Lower lobe of right lung (tissue), 2 donors: Measurements from ENCODE around the gene CYP39A1. TPM values are rescaled to one million over a fixed set of nuclear protein-coding genes. Genes with fewer than 3 reads are reported as not detected.

Source experiments
- ATAC-seq, 2 donors: fragments of 200-7000 bp; cut with Tn5 transposase; one replicate each; pipeline ENCODE4 v1.9.1; 2020 to 2022; ENCODE audit warnings: mild to moderate bottlenecking in 2 of 2, moderate library complexity in 2 of 2
- DNase-seq: peaks from one replicate; pipeline ENCODE4 v3.0.0-alpha.2; 2020
- H3K27ac ChIP-seq: fragments of 200-600 bp; one replicate; pipeline ENCODE4 v1.8.0; 2022
- H3K27me3 ChIP-seq: fragments of 200-600 bp; one replicate; pipeline ENCODE4 v1.8.0; 2022; ENCODE audit warnings: low read depth
- H3K36me3 ChIP-seq: fragments of 200-600 bp; one replicate; pipeline ENCODE4 v1.8.0; 2022; ENCODE audit warnings: mild to moderate bottlenecking
- H3K4me1 ChIP-seq: fragments of 200-600 bp; one replicate; pipeline ENCODE4 v1.8.0; 2022
- H3K4me3 ChIP-seq: fragments of 200-600 bp; one replicate; pipeline ENCODE4 v1.8.0; 2022; ENCODE audit warnings: mild to moderate bottlenecking
- H3K9me3 ChIP-seq: fragments of 200-600 bp; one replicate; pipeline ENCODE4 v1.8.0; 2022
- intact Hi-C: fragments of 100-400 bp; cut with DNase I; formaldehyde crosslinking; loops from one replicate; pipeline ENCODE4 v1.11.0; 2022
- total RNA-seq: library from RNA; stranded (reverse); fragmentation: NEBNext Ultra II Directional; extraction: Animal tissue kit (Norgen Biotek cat#: 25700); gene quantifications from one replicate; pipeline ENCODE4 v1.2.1, GENCODE V29; 2021
- TF ChIP-seq, protein P1 (sequence below): fragments of 200-600 bp; IDR thresholded peaks from one replicate; pipeline ENCODE4 v1.8.0; 2022; ENCODE audit warnings: antibody characterized with exemption, mild to moderate bottlenecking
- donor health status: DM: no; HTN: yes; CAD: no; lungs with severe emphysema.

The CYP39A1 gene
- total RNA-seq, 1 donor from 2014 or later: 5.4 TPM

DNA sequence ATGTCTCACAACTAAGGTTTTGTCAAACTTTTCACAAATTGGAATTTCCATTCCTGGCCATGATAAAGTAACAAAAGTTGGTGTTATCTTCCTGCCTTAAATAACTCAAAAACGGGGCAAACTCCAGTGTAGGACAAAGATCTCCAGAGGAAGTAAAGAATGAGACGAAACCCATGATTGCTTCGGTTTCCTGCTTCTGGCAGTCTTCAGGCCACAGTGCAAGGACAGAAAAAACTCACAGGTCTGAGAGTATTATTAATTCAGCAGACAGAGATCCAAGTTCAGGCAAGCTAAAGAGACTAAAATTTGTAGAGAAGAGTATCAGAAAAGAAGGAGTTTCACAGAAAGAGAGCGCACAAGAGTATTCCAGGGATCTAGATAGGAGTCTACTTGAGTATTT is 96.6 kb downstream of the CYP39A1 start:
- intact Hi-C loops: no loop called here
- H3K27ac ChIP-seq: no peak overlapping the region
- ATAC-seq: no peak

DNA sequence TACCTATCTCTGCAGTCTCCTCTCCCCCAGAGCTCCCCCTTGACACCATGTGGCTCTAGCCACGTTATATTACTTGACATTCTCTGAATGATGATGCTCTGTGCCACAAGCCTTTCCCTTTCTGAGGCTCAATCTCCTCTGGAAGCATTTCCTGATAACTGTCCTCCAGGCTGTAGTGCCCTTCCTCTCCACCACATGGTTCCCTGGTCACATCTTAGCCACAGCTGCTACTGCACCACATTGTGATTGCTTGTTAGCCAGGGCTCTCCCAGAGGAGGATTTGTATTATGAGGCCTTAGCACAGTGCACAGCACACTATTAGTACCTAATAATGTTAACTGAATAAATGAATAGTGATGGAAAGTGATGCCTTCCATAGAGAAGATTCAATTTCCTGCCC is 97.5 kb downstream of the CYP39A1 start:
- TF ChIP-seq, protein P1, sequence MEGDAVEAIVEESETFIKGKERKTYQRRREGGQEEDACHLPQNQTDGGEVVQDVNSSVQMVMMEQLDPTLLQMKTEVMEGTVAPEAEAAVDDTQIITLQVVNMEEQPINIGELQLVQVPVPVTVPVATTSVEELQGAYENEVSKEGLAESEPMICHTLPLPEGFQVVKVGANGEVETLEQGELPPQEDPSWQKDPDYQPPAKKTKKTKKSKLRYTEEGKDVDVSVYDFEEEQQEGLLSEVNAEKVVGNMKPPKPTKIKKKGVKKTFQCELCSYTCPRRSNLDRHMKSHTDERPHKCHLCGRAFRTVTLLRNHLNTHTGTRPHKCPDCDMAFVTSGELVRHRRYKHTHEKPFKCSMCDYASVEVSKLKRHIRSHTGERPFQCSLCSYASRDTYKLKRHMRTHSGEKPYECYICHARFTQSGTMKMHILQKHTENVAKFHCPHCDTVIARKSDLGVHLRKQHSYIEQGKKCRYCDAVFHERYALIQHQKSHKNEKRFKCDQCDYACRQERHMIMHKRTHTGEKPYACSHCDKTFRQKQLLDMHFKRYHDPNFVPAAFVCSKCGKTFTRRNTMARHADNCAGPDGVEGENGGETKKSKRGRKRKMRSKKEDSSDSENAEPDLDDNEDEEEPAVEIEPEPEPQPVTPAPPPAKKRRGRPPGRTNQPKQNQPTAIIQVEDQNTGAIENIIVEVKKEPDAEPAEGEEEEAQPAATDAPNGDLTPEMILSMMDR: no peak
- no peak overlapping the region for H3K27ac ChIP-seq
- DNase-seq: no peak
- intact Hi-C loops: no loop called here
- no peaks in the 10 kb centered on the region for H3K27me3 ChIP-seq
- H3K4me1 ChIP-seq: no peaks in the 10 kb centered on the region
- ATAC-seq: no peak
- H3K4me3 ChIP-seq: no peak overlapping the region
- H3K9me3 ChIP-seq: no peaks in the 10 kb centered on the region
- H3K36me3 ChIP-seq: no peaks in the 10 kb centered on the region

More for the DNA sequence above, 96.6 kb downstream of the CYP39A1 start:
- Histone ChIP-seq H3K36me3 (no peaks in the 10 kb centered on the region), H3K4me1 (no peaks in the 10 kb centered on the region), H3K4me3 (no peak overlapping the region), H3K27me3 (no peaks in the 10 kb centered on the region), H3K9me3 (no peaks in the 10 kb centered on the region)
- no peak for DNase-seq
- TF ChIP-seq, protein P1: no peak

DNA sequence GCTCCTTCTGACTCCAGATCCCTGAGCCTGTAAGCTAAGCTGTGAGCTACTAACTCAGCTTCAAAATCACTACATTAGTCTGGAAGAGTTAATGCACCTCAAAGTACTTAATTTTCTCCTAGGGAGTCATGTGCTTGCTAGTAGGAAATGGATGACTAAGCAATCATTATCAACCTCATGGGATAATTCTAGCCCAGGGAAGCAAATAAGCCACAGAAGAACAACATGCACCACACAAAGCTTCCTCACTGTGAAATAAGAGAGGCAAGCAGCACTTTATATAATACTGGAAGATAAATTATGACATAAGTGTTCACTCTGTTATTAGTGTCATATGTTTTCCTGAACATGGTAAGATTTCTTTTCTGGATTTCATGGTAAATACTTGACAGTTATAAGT is 103.5 kb downstream of the CYP39A1 start:
- Histone ChIP-seq H3K36me3 (no peaks in the 10 kb centered on the region), H3K4me1 (no peaks in the 10 kb centered on the region), H3K27ac (no peak overlapping the region), H3K4me3 (no peak overlapping the region), H3K27me3 (no peaks in the 10 kb centered on the region), H3K9me3 (no peaks in the 10 kb centered on the region)
- TF ChIP-seq, protein P1: no peak
- ATAC-seq (no peak), DNase-seq (no peak)
- intact Hi-C loops: no loop called here

- Histone ChIP-seq H3K4me3 (no peak overlapping the region), H3K36me3 (no peaks in the 10 kb centered on the region), H3K27me3 (no peaks in the 10 kb centered on the region), H3K27ac (no peak overlapping the region), H3K4me1 (no peaks in the 10 kb centered on the region), H3K9me3 (no peaks in the 10 kb centered on the region)
- TF ChIP-seq, protein P1: no peak
- ATAC-seq (no peak), DNase-seq (no peak)
- intact Hi-C loops: no loop called here
Observed at GRCh38 chr6:46541556-46541955, 111.1 kb downstream of the CYP39A1 start.

DNA sequence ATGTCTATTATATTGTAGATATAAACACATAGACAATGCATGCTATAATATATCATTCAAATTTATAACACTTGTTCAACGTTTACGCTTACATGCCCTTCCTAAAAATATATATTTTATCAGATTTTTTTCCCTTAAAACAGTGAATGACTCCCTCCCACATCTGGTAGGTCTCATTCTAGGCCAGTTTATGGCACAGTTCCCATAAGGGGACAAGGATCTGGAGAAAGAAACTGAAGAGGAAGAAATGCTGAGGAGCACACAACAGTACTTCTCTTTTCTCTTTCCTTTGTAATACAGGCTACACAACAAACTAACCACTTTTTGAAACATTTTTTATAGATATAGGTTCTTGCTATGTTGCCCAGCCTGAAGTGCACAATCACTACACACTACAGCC is 112.8 kb downstream of the CYP39A1 start:
- Histone ChIP-seq H3K9me3 (no peaks in the 10 kb centered on the region), H3K27me3 (no peaks in the 10 kb centered on the region), H3K4me3 (no peak overlapping the region), H3K27ac (no peak overlapping the region), H3K4me1 (no peaks in the 10 kb centered on the region), H3K36me3 (no peaks in the 10 kb centered on the region)
- intact Hi-C loops: no loop called here
- DNase-seq: no peak
- ATAC-seq: no peak
- TF ChIP-seq, protein P1: no peak
